H1 (cell line): Measurements from ENCODE around the gene NLK. TPM values are rescaled to one million over a fixed set of nuclear protein-coding genes. Genes with fewer than 3 reads are reported as not detected.

Experiments used
- CTCF ChIA-PET: fragments of 300-600 bp; sonication (Branson Sonifier 250); formaldehyde crosslinking; loops from one replicate; lab custom pipeline; 2021; ENCODE audit not compliant: partially characterized antibody; lab: Charles Lee
- POLR2A ChIA-PET: fragments of 300-600 bp; sonication (Branson Sonifier 250); formaldehyde crosslinking; loops from one replicate; lab custom pipeline; 2021; ENCODE audit warnings: inconsistent platforms; ENCODE audit not compliant: partially characterized antibody; lab: Charles Lee
- DNase-seq, 2 experiments: peaks; one replicate each; pipeline versions ENCODE4 v3.0.0 to v3.0.0-alpha.2; 2010 to 2022; ENCODE audit warnings: low spot score in 2 of 2, low read depth in 1 of 2, mixed read lengths in 1 of 2
- FAIRE-seq: peaks from 2 replicates; lab custom pipeline; 2011; peaks lifted over from hg19 to GRCh38; lab: Jason Lieb, UNC
- H2AFZ ChIP-seq: 2 replicates; pipeline ENCODE4 v1.8.1; 2012; ENCODE audit warnings: low read length, inconsistent platforms
- H2AK5ac ChIP-seq: 2 replicates; pipeline ENCODE4 v1.6.1; 2013; ENCODE audit warnings: low read depth, low read length
- H2BK120ac ChIP-seq: replicated peaks from 2 replicates; pipeline ENCODE3; 2013; ENCODE audit warnings: low read depth, low read length, inconsistent platforms
- H2BK12ac ChIP-seq: 2 replicates; pipeline ENCODE4 v1.6.1; 2013; ENCODE audit warnings: low read depth, low read length
- H2BK15ac ChIP-seq: 2 replicates; pipeline ENCODE4 v1.6.1; 2013; ENCODE audit warnings: low read length
- H2BK20ac ChIP-seq: 2 replicates; pipeline ENCODE4 v1.6.1; 2013; ENCODE audit warnings: low read length
- H2BK5ac ChIP-seq: 2 replicates; pipeline ENCODE4 v1.6.1; 2013; ENCODE audit warnings: low read depth, low read length
- H3K14ac ChIP-seq: 2 replicates; pipeline ENCODE4 v1.6.1; 2013; ENCODE audit warnings: inconsistent platforms; ENCODE audit not compliant: insufficient read length
- H3K18ac ChIP-seq: 2 replicates; pipeline ENCODE4 v1.6.1; 2013; ENCODE audit warnings: low read length; ENCODE audit errors: extremely low read depth
- H3K23ac ChIP-seq: 2 replicates; pipeline ENCODE4 v1.6.1; 2013; ENCODE audit warnings: inconsistent platforms; ENCODE audit not compliant: insufficient read length
- H3K23me2 ChIP-seq: 2 replicates; pipeline ENCODE4 v1.6.1; 2013; ENCODE audit warnings: low read depth, low read length
- H3K27ac ChIP-seq: 2 replicates; pipeline ENCODE4 v1.6.1; 2011; ENCODE audit warnings: low read depth, low read length, inconsistent platforms
- H3K27me3 ChIP-seq, 4 experiments: replicated peaks in 1 of 4; 1 replicate in 1 of 4; 2 replicates in 3 of 4; pipeline versions ENCODE4 v1.6.1 to v1.8.1; 2011 to 2013; ENCODE audit warnings: low read length in 3 of 4, mild to moderate bottlenecking in 3 of 4, inconsistent platforms in 2 of 4, mixed read lengths in 2 of 4, moderate library complexity in 1 of 4; ENCODE audit not compliant: control insufficient read depth in 3 of 4, insufficient read depth in 3 of 4; ENCODE audit errors: extremely low read depth in 1 of 4
- H3K36me3 ChIP-seq, 4 experiments: 2 replicates each; pipeline versions ENCODE4 v1.6.1 to v1.8.1; 2011 to 2013; ENCODE audit warnings: mild to moderate bottlenecking in 4 of 4, low read length in 3 of 4, moderate library complexity in 2 of 4, control low read depth in 1 of 4, inconsistent platforms in 1 of 4; ENCODE audit not compliant: insufficient read depth in 4 of 4, control insufficient read depth in 2 of 4
- H3K4ac ChIP-seq: replicated peaks from 2 replicates; pipeline ENCODE3; 2013; ENCODE audit warnings: low read length, low read depth, mixed read lengths, inconsistent platforms; ENCODE audit not compliant: insufficient read length
- H3K4me1 ChIP-seq, 4 experiments: replicated peaks in 1 of 4; 1 replicate in 1 of 4; 2 replicates in 3 of 4; pipeline versions ENCODE4 v1.6.1 to v1.8.1; 2011 to 2013; ENCODE audit warnings: low read length in 3 of 4, inconsistent platforms in 2 of 4, mixed read lengths in 1 of 4; ENCODE audit not compliant: insufficient read depth in 4 of 4, control insufficient read depth in 3 of 4
- H3K4me2 ChIP-seq, 2 experiments: 2 replicates each; pipeline versions ENCODE4 v1.6.1 to v1.8.1; 2011 to 2013; ENCODE audit warnings: low read depth in 2 of 2, low read length in 2 of 2, control low read depth in 1 of 2, inconsistent platforms in 1 of 2, mild to moderate bottlenecking in 1 of 2; ENCODE audit not compliant: insufficient read depth in 1 of 2
- H3K4me3 ChIP-seq, 4 experiments: fragments of 200-600, 300-600 bp in 1 of 4; sonication (generic), shearing (Covaris generic), sonication (Bioruptor Twin) in 1 of 4; 2 replicates each; pipeline versions ENCODE4 v1.5.1 to v1.8.1; 2011 to 2016; ENCODE audit warnings: low read length in 4 of 4, low read depth in 3 of 4, control low read depth in 2 of 4, inconsistent platforms in 2 of 4, mild to moderate bottlenecking in 2 of 4, mixed read lengths in 1 of 4, moderate library complexity in 1 of 4; ENCODE audit not compliant: insufficient read depth in 2 of 4; ENCODE audit errors: extremely low read depth in 1 of 4
- H3K56ac ChIP-seq: replicated peaks from 2 replicates; pipeline ENCODE3; 2013; ENCODE audit warnings: low read depth, mild to moderate bottlenecking, mixed read lengths, low read length, inconsistent platforms; ENCODE audit not compliant: insufficient read length
- H3K79me1 ChIP-seq: 2 replicates; pipeline ENCODE4 v1.6.1; 2013; ENCODE audit warnings: low read depth, low read length, control low read depth
- H3K79me2 ChIP-seq, 2 experiments: 2 replicates each; pipeline versions ENCODE4 v1.6.1 to v1.8.1; 2012 to 2013; ENCODE audit warnings: low read length in 2 of 2, mild to moderate bottlenecking in 2 of 2, inconsistent platforms in 1 of 2; ENCODE audit not compliant: insufficient read depth in 2 of 2, control insufficient read depth in 1 of 2
- H3K9ac ChIP-seq, 4 experiments: replicated peaks in 1 of 4; 1 replicate in 1 of 4; 2 replicates in 3 of 4; pipeline versions ENCODE4 v1.6.1 to v1.8.1; 2011 to 2013; ENCODE audit warnings: low read depth in 3 of 4, low read length in 3 of 4, control low read depth in 2 of 4, mild to moderate bottlenecking in 2 of 4, moderate library complexity in 2 of 4, inconsistent platforms in 1 of 4; ENCODE audit errors: extremely low read depth in 1 of 4
- H3K9me3 ChIP-seq, 2 experiments: 2 replicates each; pipeline versions ENCODE4 v1.6.1 to v1.8.1; 2012 to 2013; ENCODE audit warnings: mild to moderate bottlenecking in 2 of 2, moderate library complexity in 2 of 2, control low read depth in 1 of 2, inconsistent platforms in 1 of 2, low read depth in 1 of 2, low read length in 1 of 2, mixed read lengths in 1 of 2; ENCODE audit not compliant: insufficient read depth in 2 of 2
- H4K20me1 ChIP-seq, 2 experiments: replicated peaks in 1 of 2; 2 replicates each; pipeline versions ENCODE3 to v1.8.1; 2011 to 2013; ENCODE audit warnings: inconsistent platforms in 2 of 2, low read length in 2 of 2, mild to moderate bottlenecking in 1 of 2; ENCODE audit not compliant: insufficient read depth in 2 of 2, control insufficient read depth in 1 of 2
- H4K5ac ChIP-seq: 2 replicates; pipeline ENCODE4 v1.6.1; 2013; ENCODE audit warnings: low read length, low read depth, mixed read lengths, inconsistent platforms; ENCODE audit not compliant: insufficient read length
- H4K8ac ChIP-seq: 2 replicates; pipeline ENCODE4 v1.8.0; 2013; ENCODE audit warnings: mild to moderate bottlenecking, moderate library complexity, low read length, inconsistent platforms; ENCODE audit not compliant: insufficient read depth; ENCODE audit errors: extremely low read depth
- H4K91ac ChIP-seq: replicated peaks from 2 replicates; pipeline ENCODE3; 2013; ENCODE audit warnings: low read length, mixed read lengths, inconsistent platforms; ENCODE audit not compliant: insufficient read length
- RFX5 ChIP-seq: IDR thresholded peaks from 2 replicates; pipeline ENCODE4 v1.6.1; 2011; ENCODE audit warnings: low read depth, low read length, improper control_type of control experiment, borderline replicate concordance
- WGBS, 2 experiments: shearing (Covaris generic) in 1 of 2; methylation state at CpG; one replicate each; pipeline versions ENCODE4 v1.1.6 to v1.1.7; 2013 to 2015; ENCODE audit warnings: low lambda C conversion rate in 2 of 2, mixed read lengths in 2 of 2, inconsistent platforms in 1 of 2, low coverage in 1 of 2, missing lambda C conversion rate in 1 of 2; ENCODE audit not compliant: insufficient replicate concordance in 2 of 2, insufficient coverage in 1 of 2, insufficient read length in 1 of 2; ENCODE audit errors: extremely low coverage in 1 of 2, missing lambda C conversion rate in 1 of 2; 5-methylcytosine and 5-hydroxymethylcytosine counted together
- polyA plus RNA-seq, 7 experiments: library from polyadenylated mRNA; depleted of rRNA in 3 of 7; stranded (reverse) in 5 of 7; unstranded in 2 of 7; fragments of >200 nt in 5 of 7; fragments of 200-250 nt in 2 of 7; gene quantifications; 1 replicate in 5 of 7; 2 replicates in 1 of 7; 4 replicates in 1 of 7; pipeline versions ENCODE4 v1.2.1 to v1.2.3, GENCODE V29; 2011 to 2013; ENCODE audit warnings: missing spikeins in 2 of 7, mixed read lengths in 2 of 7
- total RNA-seq: library from RNA; stranded (reverse); fragmentation: NEBNext Ultra II Directional; extraction: Animal tissue kit (Norgen Biotek cat#: 25700); gene quantifications from 2 replicates; pipeline ENCODE4 v1.2.1, GENCODE V29; 2021

The NLK gene
- total and polyA plus RNA-seq, 2 of the 8 experiments (the other 6 are each of a cell fraction or from before 2014, with no cell fraction given) = 30.8 to 49.9 TPM

- no peak overlapping the region for H3K4me2 ChIP-seq
- no peaks in the 10 kb centered on the region; a peak in 2 of 8 replicates for H3K36me3 ChIP-seq
- H3K79me1 ChIP-seq = no peaks in the 10 kb centered on the region
- H3K14ac ChIP-seq = no peak overlapping the region
- no peaks in the 10 kb centered on the region for H3K27me3 ChIP-seq
- H4K8ac ChIP-seq = no peak overlapping the region
- POLR2A ChIA-PET = interaction anchor here (0.6 kb wide), 1 partner anchor 161 kb away, joined by 3 read pairs; no protein-coding TSS in a partner anchor
- H3K9ac ChIP-seq = no peak overlapping the region
- H2BK5ac ChIP-seq = no peak overlapping the region
- no peaks in the 10 kb centered on the region for H3K79me2 ChIP-seq
- no peak overlapping the region for H4K91ac ChIP-seq
- WGBS, 2 experiments = 84% methylated on average over 2 of the region's 2 CpGs; no CpG with 5 or more reads in 1 of the 2 experiments
- CTCF ChIA-PET = no interaction called here
- no peaks in the 10 kb centered on the region for H4K20me1 ChIP-seq
- H2BK120ac ChIP-seq = no peak overlapping the region
- no peak overlapping the region for H2BK15ac ChIP-seq
- H3K4ac ChIP-seq = no peak overlapping the region
- H3K23ac ChIP-seq = no peak overlapping the region
- H3K18ac ChIP-seq = no peak overlapping the region
- no peak overlapping the region for H3K27ac ChIP-seq
- no peak overlapping the region for H2BK20ac ChIP-seq
- H2AK5ac ChIP-seq = no peak overlapping the region
- FAIRE-seq (no peak), DNase-seq (no peak)
- H3K56ac ChIP-seq = no peak overlapping the region
- no peak overlapping the region for H2AFZ ChIP-seq
- no peak overlapping the region for H2BK12ac ChIP-seq
- H3K4me3 ChIP-seq = no peak overlapping the region
- no peaks in the 10 kb centered on the region for H3K4me1 ChIP-seq
- no peaks in the 10 kb centered on the region for H3K23me2 ChIP-seq
- no peaks in the 10 kb centered on the region for H3K9me3 ChIP-seq
- no peak overlapping the region for H4K5ac ChIP-seq
- TF ChIP-seq RFX5 = no peak
These were observed 118.1 kb downstream of the NLK start for GRCh38 chr17:28160610-28161009.
